GM10847 (cell line): ENCODE data around the gene DNM3.

Experiments
- POLR2A ChIP-seq: IDR thresholded peaks from 2 replicates; pipeline ENCODE4 v1.6.1; 2011; ENCODE audit not compliant: insufficient read length; ENCODE audit errors: extremely low read depth

The DNM3 gene

DNA sequence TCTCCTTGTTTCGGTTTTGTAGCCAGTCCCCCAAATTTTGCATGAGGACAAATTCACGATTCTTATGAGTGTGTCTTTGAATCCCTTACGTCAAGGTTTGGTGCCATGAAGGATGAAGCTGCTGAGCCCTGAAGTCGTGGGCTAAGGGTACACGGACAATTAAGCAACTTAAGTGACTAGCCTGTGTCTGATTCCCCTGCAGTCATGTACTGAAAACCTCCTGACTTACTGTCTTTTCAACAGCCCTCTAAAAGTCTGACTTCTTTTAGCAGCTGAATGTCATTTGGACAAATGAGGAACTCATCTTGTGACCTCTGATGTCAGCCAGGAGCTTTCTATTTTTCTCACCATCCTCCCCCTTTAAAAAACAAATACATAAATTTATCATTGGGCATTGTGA lies 552.1 kb downstream of the DNM3 start:
- TF ChIP-seq POLR2A: no peak

DNA sequence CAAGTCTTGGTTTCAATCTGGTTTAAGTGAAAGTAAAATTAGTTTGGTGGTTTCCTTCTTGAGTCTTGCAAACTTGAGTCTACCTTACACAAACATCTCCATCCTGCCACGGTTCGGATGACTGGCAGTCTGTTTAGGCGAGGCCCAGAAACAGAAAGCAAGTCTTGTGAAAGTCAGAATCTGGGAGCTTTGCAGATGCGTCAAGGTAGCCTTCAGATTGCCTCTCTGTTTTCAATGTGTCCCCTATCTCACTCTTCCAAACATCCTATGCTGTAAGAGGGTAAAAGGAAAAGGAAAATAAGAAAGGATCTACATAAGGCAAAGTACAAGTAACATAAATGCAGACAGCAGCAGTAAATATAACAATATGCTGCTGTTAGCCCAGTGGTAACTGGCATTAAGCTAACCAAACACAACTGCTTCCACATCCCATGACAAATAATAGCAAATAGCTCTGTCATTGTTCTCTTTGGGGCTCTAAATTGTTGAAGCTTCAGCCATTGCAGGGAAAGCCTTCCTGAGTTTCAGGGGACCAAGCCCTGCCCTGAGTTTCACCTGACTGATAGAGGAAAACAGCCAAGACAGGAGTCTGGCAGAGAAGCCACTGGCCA lies 552.9 kb downstream of the DNM3 start:
- no peak for TF ChIP-seq POLR2A

DNA sequence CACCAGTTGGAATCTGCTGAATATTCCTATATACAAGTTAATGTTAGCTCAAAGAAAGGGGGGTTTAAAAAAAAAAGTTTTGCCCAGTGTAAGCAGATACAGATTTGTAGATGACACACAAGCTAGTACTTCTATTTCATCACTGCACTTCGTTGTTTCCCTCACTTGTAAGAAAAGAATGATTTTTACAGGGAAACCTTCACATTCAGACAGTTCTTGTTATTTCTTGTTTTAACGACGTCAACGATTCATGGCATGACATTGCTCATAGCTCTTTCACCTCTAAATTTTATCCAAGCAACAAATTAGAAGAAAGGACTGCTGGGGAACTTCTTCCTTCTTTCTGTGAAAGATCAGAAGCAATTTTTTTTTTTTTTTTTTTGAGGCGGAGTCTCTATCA lies 553.5 kb downstream of the DNM3 start:
- no peak for TF ChIP-seq POLR2A

DNA sequence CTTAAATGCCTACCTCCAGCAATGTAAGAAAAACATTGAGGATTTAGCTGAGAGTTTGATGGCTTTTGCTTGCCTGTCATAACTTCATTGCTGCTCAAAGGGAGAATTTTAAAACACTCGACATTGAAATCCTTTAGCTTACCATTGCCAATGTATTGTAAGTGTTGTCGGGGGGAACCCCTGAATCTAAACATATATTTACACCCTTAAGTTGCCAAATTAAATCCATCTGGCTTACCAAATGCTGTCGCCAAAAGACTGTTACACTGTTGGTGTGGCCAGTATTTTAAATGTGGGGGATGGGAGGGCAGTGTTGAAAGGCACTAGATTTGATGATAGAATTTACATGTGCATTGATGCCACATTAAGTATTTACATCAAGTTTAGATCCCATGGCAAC lies 554.3 kb downstream of the DNM3 start:
- TF ChIP-seq POLR2A: no peak

DNA sequence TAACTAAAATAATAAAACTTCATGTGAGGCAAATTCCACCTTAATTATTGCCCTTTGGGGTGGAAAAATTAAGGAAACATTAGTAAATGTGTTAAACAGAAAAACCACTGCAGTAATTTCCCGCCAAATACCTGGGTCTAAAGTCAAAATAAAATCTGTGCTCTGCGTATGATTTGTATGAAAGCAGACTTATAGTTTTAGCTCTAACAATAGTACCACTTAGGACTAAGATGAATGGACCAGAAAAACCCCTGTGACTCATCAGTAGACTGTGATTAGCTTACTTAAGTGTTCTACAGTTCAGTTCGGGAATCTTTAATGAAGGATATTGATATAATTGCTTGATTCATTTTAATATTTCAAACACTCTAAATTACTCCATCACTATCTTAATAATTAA lies 555.9 kb downstream of the DNM3 start:
- TF ChIP-seq POLR2A: no peak

DNA sequence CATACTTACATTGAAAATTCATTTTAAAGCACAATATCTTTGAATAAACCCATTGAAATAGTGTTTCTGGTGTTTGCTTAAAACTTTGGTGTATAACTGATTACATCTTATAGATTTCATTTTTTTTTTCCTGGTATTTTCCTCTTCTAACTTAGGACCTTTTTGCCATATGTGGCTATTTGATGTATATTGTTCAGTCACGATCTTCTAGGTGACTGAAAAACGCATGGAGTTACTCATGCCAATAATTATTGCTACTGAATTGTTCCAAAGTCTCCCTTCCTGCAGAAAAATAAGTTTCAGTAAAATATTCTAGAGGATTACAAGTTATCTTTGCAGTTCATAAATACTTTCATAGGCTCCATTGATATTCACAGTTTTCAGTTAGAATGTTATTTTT lies 556.3 kb downstream of the DNM3 start:
- TF ChIP-seq POLR2A: no peak

DNA sequence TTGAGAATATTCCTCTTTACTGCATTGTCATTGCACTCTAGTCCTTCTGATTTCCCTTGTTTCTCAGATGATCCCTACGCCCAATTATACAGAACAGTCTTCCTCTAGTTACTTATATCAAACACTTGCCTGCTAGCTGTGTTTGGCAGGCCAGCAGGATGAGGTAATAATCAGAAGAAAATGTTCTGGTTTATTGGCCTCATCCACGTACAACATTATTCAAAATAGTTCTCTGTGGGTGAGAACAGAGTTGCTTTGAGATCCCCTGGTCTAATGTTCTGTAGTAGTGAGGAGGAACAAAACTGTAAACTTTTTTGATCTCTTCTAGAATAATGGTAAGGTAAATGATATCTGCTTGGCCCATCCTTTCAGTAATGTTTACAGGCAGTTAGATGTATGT lies 556.9 kb downstream of the DNM3 start:
- no peak for TF ChIP-seq POLR2A

DNA sequence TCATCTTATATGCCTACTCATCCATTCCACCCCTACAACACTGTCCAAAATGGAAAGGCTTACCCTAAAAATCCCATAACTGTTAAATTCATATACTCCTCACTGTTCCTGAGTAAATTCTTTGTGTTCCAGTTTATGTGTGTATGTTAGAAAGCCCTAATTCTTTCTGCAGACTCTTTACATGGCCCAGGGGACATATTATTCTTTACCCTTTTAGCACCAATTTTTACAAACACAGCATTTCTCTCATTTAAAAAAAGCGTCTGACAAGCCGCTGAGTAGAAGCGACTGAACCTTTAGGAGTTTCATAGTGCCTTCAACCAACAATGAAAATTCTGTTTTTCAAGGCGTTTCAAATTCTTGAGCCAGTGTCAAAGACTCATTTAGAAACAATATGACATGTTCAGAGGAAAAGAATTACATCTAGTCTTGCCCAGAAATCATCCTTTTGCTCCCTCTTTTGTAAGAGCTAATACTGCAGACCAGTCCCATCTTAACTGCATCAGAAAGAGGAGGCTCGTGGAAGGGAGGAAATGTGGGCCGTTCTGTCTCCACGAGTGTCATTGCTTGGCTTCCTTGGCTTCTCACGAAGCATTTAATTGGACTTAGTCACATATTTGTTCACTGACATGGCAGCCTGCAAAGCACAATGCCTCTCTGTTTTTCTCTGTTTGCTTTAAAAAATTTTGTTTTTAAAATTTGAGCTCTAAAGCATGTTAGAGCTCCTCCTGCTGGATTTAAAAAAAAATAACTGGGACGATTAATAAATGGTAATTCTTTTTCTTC lies 557.9 kb downstream of the DNM3 start:
- TF ChIP-seq POLR2A: no peak

DNA sequence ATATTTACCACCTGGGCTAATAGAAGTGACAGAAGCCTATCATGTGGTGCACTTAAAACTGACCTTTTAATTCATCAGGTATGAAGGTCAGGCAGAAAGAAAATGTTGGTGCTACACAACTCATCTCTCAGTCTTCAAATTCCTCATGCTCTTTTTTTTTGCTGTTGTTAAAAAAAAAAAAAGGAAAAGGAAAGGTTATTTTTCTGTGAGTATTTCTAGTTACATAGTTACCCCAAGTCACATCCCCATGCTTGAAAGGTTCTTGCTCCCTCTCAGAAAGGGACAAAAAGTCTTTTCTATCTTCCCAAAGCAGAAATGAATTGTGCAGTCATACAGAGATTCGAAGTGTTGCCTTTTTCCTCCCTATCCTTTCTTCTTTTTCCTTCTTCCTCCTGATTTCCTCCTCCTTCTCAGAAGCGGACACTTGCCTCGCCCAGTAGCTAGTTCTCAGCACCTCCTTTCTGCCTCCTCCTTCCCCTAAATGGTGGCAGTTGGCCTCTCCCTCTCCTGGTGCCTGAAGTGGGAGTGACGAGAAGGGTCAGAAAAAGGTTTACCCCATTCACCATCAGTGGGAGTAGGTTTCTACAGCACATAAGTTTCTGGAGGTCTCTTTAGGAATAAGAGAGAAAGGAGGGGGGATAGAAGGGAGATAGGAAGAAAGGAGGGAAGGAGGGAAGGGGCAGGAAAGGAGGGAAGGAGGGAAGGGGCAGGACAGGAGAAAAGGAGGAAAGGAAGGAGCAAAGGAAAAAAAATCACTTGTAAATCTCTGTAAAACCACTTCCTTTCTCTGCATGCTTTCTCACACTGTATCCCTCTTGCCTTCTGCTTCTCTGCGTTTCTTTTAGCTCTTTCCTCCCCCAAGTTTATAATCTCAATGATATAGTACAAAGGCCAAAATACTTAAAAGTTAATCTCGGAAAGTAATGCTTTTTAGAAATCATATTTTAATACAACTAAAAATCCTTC lies 558.7 kb downstream of the DNM3 start:
- no peak for TF ChIP-seq POLR2A

DNA sequence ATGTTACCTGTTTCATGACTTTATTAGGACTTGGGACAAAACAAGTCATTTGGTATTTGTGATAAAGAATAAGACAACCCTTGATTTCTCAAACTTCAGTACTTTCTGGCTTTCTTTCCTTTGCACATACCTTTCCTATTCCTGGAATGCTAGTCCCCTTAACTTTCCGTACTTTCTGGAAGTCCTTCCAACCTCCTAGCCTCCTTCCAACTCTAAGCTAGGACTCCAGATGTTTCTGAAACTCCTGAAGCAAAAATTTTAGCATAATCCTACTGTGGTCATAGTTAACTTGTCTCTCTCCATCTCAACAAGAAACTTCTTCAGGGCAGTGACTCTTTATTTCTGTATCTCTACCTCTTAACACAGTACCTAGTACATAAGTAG lies 559.4 kb downstream of the DNM3 start:
- no peak for TF ChIP-seq POLR2A

DNA sequence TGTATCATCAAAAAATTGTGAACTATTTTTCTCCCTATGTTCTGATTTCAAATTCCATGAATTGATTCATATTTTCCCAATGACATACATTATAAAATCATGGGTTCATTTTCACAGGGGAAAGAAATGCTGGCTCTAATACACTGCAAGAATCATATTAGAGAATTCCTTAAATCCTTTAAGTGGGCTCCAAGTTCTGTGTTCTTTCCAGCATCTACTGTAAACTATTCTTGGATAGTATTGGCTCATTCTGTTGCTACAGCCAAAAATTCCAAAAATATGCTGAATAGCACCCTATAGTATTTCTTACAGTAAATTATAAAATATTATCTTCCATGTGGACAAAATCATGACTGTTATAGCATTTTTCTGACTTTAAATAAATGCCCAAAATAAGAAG lies 560.2 kb downstream of the DNM3 start:
- TF ChIP-seq POLR2A: no peak

DNA sequence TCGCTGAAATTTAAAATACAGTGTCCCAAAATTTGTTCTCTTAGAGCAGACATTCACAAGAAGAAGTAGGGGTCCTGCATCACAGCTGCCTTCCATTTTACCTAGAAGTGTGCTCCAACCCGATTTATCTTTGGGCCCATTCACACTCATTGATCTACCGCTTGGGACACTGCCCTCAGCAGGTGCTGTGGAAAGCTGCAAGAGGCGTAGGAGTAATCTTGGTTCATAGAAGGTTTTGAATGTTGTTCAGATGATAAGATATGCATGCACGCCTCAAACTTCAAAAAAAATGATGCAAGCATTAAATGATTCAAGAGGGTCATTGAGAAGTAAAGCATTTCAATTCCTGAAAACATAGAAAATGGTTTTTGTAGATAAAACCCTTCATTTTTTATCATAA lies 560.6 kb downstream of the DNM3 start:
- no peak for TF ChIP-seq POLR2A

DNA sequence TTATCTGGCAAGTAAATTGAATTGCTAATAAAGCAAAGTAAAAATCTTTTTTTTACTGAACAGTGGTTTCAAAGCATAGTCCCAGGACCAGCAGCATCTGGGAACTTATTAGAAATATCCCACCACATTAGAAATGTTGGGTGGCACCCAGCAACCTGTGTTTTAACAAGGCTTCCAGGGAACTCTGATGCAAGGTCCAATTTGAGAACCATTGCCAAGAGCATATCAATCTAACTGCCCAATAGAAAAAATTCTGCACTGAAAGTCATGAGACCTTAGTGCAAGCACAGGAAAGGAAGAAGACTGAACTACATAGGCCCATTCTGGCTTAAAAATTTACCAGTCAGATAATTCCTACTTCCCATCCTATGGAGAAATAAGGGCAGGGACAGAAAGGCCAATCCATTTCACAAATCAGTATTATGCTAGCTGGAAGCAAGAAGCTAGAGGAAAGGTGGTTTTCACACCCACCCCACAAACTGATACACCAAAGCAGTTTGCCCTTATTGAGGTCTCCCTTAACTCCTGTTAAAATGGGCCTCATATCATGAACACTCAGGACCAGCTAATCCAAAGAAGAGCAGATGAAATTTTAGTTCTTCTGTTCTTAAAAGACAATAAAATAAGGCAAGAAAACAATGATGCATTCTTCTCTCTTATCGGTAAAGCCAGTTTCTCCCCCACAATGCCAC lies 561.7 kb downstream of the DNM3 start:
- no peak for TF ChIP-seq POLR2A

DNA sequence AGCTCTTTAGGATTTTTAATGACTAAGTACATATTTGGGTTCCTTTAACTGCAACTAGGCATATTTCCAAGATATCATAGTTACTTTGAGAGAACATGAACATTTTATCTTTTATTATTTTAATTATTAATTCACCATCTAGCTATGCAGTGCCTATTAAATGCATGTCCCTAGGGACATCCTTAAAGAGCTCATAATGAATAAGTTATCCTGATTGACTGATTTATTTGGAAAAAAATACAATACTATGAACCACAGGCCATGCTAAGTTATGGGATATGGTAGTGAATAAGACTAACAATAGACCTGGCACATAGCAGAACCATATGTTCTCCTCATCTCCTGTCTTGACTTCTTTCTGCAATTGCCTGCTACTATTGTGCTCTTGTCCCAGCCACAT lies 562.8 kb downstream of the DNM3 start:
- no peak for TF ChIP-seq POLR2A

DNA sequence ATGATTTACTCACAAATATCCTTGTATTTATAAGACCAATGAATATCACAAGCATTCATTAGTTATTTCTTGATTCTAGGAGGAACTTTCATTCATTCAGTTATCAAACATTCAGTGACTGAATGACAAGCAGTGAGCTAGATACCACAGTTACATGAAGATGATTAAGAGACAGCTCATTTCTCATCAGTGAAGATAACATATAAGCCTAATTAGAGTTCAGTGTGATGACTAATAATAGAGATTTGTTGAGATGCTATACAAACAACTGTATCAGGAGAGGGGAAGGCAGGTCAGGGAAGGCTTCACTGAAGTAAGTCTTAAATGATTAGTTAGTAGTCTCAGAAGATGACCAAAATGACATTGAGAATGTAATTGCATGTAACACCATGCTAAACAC lies 564.6 kb downstream of the DNM3 start:
- no peak for TF ChIP-seq POLR2A
